HepG2 (cell line): ENCODE data around the gene SLC9A9. TPM values are rescaled to one million over a fixed set of nuclear protein-coding genes. Genes with fewer than 3 reads are reported as not detected.

Experiments used
- ATAC-seq: fragments of 200-7000 bp; cut with Tn5 transposase; 3 replicates; pipeline ENCODE4 v1.9.1; 2020; ENCODE audit warnings: mild to moderate bottlenecking, moderate library complexity
- BruUV-seq: library from RNA; stranded (reverse); fragments of 400-500 nt; replicated peaks from 2 replicates; lab custom pipeline; 2021; lab: Mats Ljungman, UMichigan
- CTCF ChIA-PET: fragments of 300-600 bp; formaldehyde crosslinking; extraction: SDS; loops from one replicate; lab custom pipeline; 2021; ENCODE audit warnings: low total read pairs, inconsistent platforms, low intra/inter-chr PET ratio; lab: Yijun Ruan, JAX
- POLR2A ChIA-PET: fragments of 350-600 bp; sonication (Branson Sonifier 250); formaldehyde crosslinking; loops from one replicate; lab custom pipeline; 2020; ENCODE audit warnings: antibody characterized with exemption, inconsistent platforms; lab: Yijun Ruan, JAX
- DNase-seq: peaks from one replicate; pipeline ENCODE4 v3.0.0-alpha.2; 2015; ENCODE audit warnings: low spot score
- FAIRE-seq: peaks from 3 replicates; lab custom pipeline; 2011; peaks lifted over from hg19 to GRCh38; lab: Jason Lieb, UNC
- H2AFZ ChIP-seq: one replicate; pipeline ENCODE4 v1.6.1; 2011; ENCODE audit warnings: low read length, inconsistent platforms
- H3K27ac ChIP-seq: fragments of 300-600 bp; 3 replicates; pipeline ENCODE4 v1.8.0; 2011; ENCODE audit warnings: mixed run types, mild to moderate bottlenecking, mixed read lengths, low read length, inconsistent platforms; ENCODE audit not compliant: insufficient read depth; ENCODE audit errors: extremely low read length
- H3K27me3 ChIP-seq, 2 experiments: fragments of 200-600 bp in 1 of 2; 2 replicates in 1 of 2; 3 replicates in 1 of 2; pipeline versions ENCODE4 v1.6.0 to v1.8.0; 2011; ENCODE audit warnings: low read length in 2 of 2, mild to moderate bottlenecking in 2 of 2, moderate library complexity in 2 of 2, inconsistent platforms in 1 of 2; ENCODE audit not compliant: insufficient read depth in 2 of 2, control insufficient read depth in 1 of 2
- H3K36me3 ChIP-seq, 2 experiments: fragments of 200-600 bp in 1 of 2; replicated peaks in 1 of 2; 2 replicates in 1 of 2; 3 replicates in 1 of 2; pipeline versions ENCODE4 v1.5.1 to v1.8.0; 2011; ENCODE audit warnings: low read length in 2 of 2, inconsistent platforms in 1 of 2; ENCODE audit not compliant: insufficient read depth in 2 of 2, control insufficient read depth in 1 of 2
- H3K4me1 ChIP-seq: 2 replicates; pipeline ENCODE4 v1.5.1; 2012; ENCODE audit warnings: low read length, inconsistent platforms; ENCODE audit not compliant: insufficient read depth
- H3K4me2 ChIP-seq: 2 replicates; pipeline ENCODE4 v1.6.0; 2011; ENCODE audit warnings: low read depth, low read length, inconsistent platforms
- H3K4me3 ChIP-seq, 3 experiments: fragments of 200-600 bp in 1 of 3; sonication (generic), shearing (Covaris generic) in 1 of 3; replicated peaks in 1 of 3; 2 replicates each; pipeline ENCODE4 v1.5.1; 2011 to 2016; ENCODE audit warnings: low read length in 3 of 3, inconsistent platforms in 2 of 3, low read depth in 2 of 3, mild to moderate bottlenecking in 2 of 3, control low read depth in 1 of 3, mixed read lengths in 1 of 3; ENCODE audit not compliant: insufficient read depth in 1 of 3
- H3K79me2 ChIP-seq: one replicate; pipeline ENCODE4 v1.6.1; 2011; ENCODE audit warnings: low read length, inconsistent platforms; ENCODE audit not compliant: insufficient read depth
- H3K9ac ChIP-seq: 2 replicates; pipeline ENCODE4 v1.6.0; 2011; ENCODE audit warnings: mild to moderate bottlenecking, low read depth, low read length, inconsistent platforms; ENCODE audit not compliant: insufficient read depth
- H3K9me3 ChIP-seq: 2 replicates; pipeline ENCODE4 v1.5.1; 2012; ENCODE audit warnings: mild to moderate bottlenecking, low read length
- H4K20me1 ChIP-seq: 2 replicates; pipeline ENCODE4 v1.6.0; 2011; ENCODE audit warnings: inconsistent platforms, mild to moderate bottlenecking, low read length, moderate library complexity; ENCODE audit not compliant: insufficient read depth
- FOXA1 ChIP-seq, 2 experiments: fragments of 450-650 bp in 1 of 2; sonication (generic) in 1 of 2; formaldehyde crosslinking in 1 of 2; IDR thresholded peaks; 2 replicates each; pipeline versions ENCODE4 v1.4.0 to v1.6.1; 2016 to 2020; ENCODE audit warnings: missing genetic modification reagents in 1 of 2
- GATAD2A ChIP-seq: IDR thresholded peaks from 2 replicates; pipeline ENCODE4 v1.6.1; 2016
- ZNF12 ChIP-seq: sonication (generic); formaldehyde crosslinking; IDR thresholded peaks from 2 replicates; pipeline ENCODE4 v1.5.0; 2020; ENCODE audit warnings: missing genetic modification reagents
- ZNF230 ChIP-seq: sonication (generic); formaldehyde crosslinking; IDR thresholded peaks from 2 replicates; pipeline ENCODE4 v1.4.0; 2020; ENCODE audit warnings: mild to moderate bottlenecking, missing genetic modification reagents
- ZNF282 ChIP-seq: fragments of 450-650 bp; IDR thresholded peaks from 2 replicates; pipeline ENCODE4 v1.6.1; 2018; ENCODE audit not compliant: partially characterized antibody
- ZNF431 ChIP-seq: sonication (generic); formaldehyde crosslinking; IDR thresholded peaks from 2 replicates; pipeline ENCODE4 v1.9.0; 2022; ENCODE audit warnings: missing genetic modification reagents, low read depth, mild to moderate bottlenecking, borderline replicate concordance
- ZNF567 ChIP-seq: sonication (generic); formaldehyde crosslinking; IDR thresholded peaks from 2 replicates; pipeline ENCODE4 v1.8.1; 2023; ENCODE audit warnings: mild to moderate bottlenecking, missing genetic modification reagents, borderline replicate concordance
- WGBS: methylation state at CpG from one replicate; pipeline ENCODE4 v1.1.6; 2017; ENCODE audit warnings: low lambda C conversion rate; 5-methylcytosine and 5-hydroxymethylcytosine counted together
- in situ Hi-C: cut with HindIII; loops from 2 replicates; pipeline ENCODE4 v1.10.0; 2017; ENCODE audit warnings: low pct_unique_long_range_greater_than_20kb; ENCODE audit not compliant: extremely low pct_ligation_motif_present
- intact Hi-C: fragments of 100-400 bp; cut with micrococcal nuclease; formaldehyde crosslinking; loops from one replicate; pipeline ENCODE4 v1.10.0; 2022; ENCODE audit not compliant: unreplicated experiment
- polyA plus RNA-seq, 8 experiments: library from polyadenylated mRNA; depleted of rRNA in 3 of 8; stranded (reverse) in 7 of 8; unstranded in 1 of 8; fragments of >200 nt; fragmentation: Illumina TruSeq in 4 of 8; extraction: Trizol in 4 of 8; gene quantifications; 2 replicates each; pipeline versions ENCODE4 v1.2.1 to v1.2.3, GENCODE V29; 2011 to 2016; ENCODE audit warnings: low read depth in 4 of 8, missing spikeins in 1 of 8, mixed read lengths in 1 of 8; ENCODE audit not compliant: insufficient read depth in 1 of 8
- total RNA-seq, 5 experiments: library from RNA; depleted of rRNA; stranded (reverse); fragments of >200 nt; fragmentation: Illumina TruSeq; extraction: Trizol; gene quantifications; 2 replicates each; pipeline ENCODE4 v1.2.3, GENCODE V29; 2016; ENCODE audit warnings: low read depth in 1 of 5

SLC9A9 gene
- total and polyA plus RNA-seq, 2 of the 13 experiments (the other 11 are each of a cell fraction or from before 2014, with no cell fraction given), result not detected

GRCh38 chr3:143712522-143712921 lies 135.7 kb downstream of the SLC9A9 start:
- H4K20me1 ChIP-seq, result no peaks in the 10 kb centered on the region
- intact Hi-C loops (no loop called here), in situ Hi-C loops (no loop called here)
- H3K9me3 ChIP-seq, result no peaks in the 10 kb centered on the region
- H3K4me1 ChIP-seq, result no peaks in the 10 kb centered on the region
- no peak overlapping the region for H3K4me3 ChIP-seq
- DNase-seq (no peak), ATAC-seq (no peak), FAIRE-seq (no peak)
- no peak overlapping the region for H3K9ac ChIP-seq
- H2AFZ ChIP-seq, result no peak overlapping the region
- CTCF ChIA-PET, result no interaction called here
- H3K36me3 ChIP-seq, result no peaks in the 10 kb centered on the region
- no peaks in the 10 kb centered on the region for H3K27me3 ChIP-seq
- no peak overlapping the region for H3K27ac ChIP-seq
- BruUV-seq, result no TSS peak
- H3K4me2 ChIP-seq, result no peak overlapping the region
- TF ChIP-seq ZNF567 (CRISPR knock-in tag), result no peak
- TF ChIP-seq FOXA1 (IDR thresholded peaks at IDR 0.05), result no peak
- TF ChIP-seq FOXA1 (CRISPR knock-in tag; IDR thresholded peaks at IDR 0.05), result no peak
- no peak for TF ChIP-seq ZNF282
- TF ChIP-seq ZNF431 (CRISPR knock-in tag), result no peak
- no peak for TF ChIP-seq GATAD2A (CRISPR knock-in tag)
- no peak for TF ChIP-seq ZNF12 (CRISPR knock-in tag)
- POLR2A ChIA-PET, result no interaction called here
- H3K79me2 ChIP-seq, result no peaks in the 10 kb centered on the region

DNA sequence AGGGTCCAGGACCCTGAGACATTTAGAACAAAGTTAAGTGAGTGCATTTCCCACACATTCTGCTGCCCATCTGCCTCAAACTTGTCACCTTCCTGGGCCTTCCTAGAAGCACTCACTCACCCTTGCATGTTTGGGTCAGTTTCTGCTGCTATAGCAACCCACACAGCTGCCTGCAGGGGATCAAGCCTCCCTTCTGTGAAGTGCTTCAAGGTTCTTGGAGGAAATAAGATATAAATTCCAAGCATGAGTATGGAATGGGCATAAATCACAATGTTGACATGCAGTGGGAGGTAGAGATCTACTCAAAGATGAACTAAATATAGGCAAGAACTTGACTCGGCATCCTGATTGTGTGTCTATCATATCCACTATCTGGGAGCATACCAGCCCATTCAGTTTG lies 140.4 kb downstream of the SLC9A9 start:
- no peak for DNase-seq

More for the DNA sequence above, 140.4 kb downstream of the SLC9A9 start:
- H3K36me3 ChIP-seq, result no peaks in the 10 kb centered on the region
- H3K9ac ChIP-seq, result no peak overlapping the region
- H3K4me1 ChIP-seq, result no peaks in the 10 kb centered on the region
- no peak for ATAC-seq
- no peaks in the 10 kb centered on the region; a peak in 1 of 5 replicates for H3K27me3 ChIP-seq
- H3K4me2 ChIP-seq, result no peak overlapping the region
- FAIRE-seq, result no peak
- TF ChIP-seq ZNF230, result no peak
- BruUV-seq, result no TSS peak
- H3K79me2 ChIP-seq, result no peaks in the 10 kb centered on the region
- WGBS, result 9% methylated on average over 1 of the region's 1 CpG
- CTCF ChIA-PET, result no interaction called here
- POLR2A ChIA-PET, result no interaction called here
- intact Hi-C loops (no loop called here), in situ Hi-C loops (no loop called here)
- no peaks in the 10 kb centered on the region for H3K9me3 ChIP-seq
- H4K20me1 ChIP-seq, result no peaks in the 10 kb centered on the region
- no peak overlapping the region for H3K27ac ChIP-seq
- H3K4me3 ChIP-seq, result no peak overlapping the region
- H2AFZ ChIP-seq, result no peak overlapping the region
